HG03354 (cell line): ENCODE measurements around the gene EDC3.
A peak's percentile ranks its signal among the peaks of the same experiment; 100 is the strongest.
"Not testable (repeated sequence)": the region's sequence is repeated elsewhere in the genome, so short reads cannot be mapped to it uniquely, and the experiment has no call there.

Source experiments
- ATAC-seq: cut with Tn5 transposase; IDR thresholded peaks from one replicate; pipeline ENCODE4 v1.9.1; 2021; ENCODE audit warnings: mild to moderate bottlenecking; ENCODE audit not compliant: unreplicated experiment, poor library complexity, severe bottlenecking

The EDC3 gene

GRCh38 chr15:74695597-74696397, at the start of gene EDC3:
Gene EDC3, minus strand, starts transcription at chr15:74696024. Its CDS starts 20,900 bp downstream, at chr15:74675124.
- peak; percentile 87 for ATAC-seq

DNA sequence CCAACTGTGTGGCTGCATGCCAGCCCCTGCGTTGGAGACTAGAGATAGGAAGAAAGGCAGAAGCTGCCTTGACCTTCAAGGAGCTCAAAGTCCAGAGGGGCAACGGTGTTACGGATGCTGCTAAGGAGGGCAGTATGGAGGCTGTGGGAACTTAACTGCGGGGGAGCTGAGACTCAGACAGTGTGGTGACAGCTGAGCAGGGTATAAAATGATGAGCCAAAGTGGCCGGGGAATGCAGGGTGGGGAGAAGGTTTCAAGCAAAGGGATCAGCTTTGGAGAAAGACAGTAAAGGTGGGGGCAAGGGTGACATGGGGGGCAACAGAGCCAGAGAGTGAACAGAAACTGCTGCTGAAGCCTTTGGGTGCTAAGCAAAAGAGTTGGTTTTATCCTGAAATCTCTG, 46.6 kb upstream of the EDC3 start:
- ATAC-seq, result no peak

- ATAC-seq, result not testable (repeated sequence)
These were observed 42.4 kb upstream of the EDC3 start for GRCh38 chr15:74738239-74738638.

DNA sequence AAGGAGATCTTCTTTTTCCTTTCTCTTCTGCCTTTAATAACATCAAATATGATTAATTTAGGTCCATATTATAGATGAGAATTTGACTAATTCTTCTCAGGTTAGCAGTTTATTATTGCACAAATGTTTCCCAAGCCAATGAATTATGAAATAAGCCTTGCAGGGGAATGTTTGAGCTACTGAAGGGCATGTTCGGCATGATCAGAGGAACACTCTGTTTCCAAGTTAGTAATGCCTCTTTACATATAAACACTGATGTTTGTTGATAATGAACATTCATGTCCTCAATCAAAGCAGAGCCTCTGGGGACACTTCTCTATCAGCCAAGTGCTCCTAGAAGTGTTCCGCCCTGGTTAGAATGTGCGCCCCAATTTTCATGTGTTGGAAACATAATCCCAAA, 39.5 kb upstream of the EDC3 start:
- ATAC-seq, result no peak

DNA sequence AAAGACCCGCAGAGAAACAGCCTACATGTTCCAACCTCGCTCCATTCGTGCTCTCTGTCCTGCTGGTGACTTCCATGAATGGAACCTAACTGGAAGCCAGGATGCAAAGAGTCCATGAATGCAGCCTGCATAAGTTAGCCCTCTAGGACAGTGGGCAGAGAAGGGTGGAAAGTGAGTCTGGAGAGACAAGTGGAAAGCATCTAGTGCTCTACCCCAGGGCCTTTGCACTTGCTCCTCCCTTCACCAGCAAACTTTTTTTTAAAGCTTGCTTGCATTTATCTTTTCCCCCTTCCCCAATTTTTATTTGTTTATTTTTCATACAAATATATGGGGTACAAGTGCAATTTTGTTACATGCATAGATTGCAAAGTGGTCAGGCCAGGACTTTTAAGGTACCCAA, 37.4 kb upstream of the EDC3 start:
- no peak for ATAC-seq

- ATAC-seq, result no peak
These were observed 37.0 kb upstream of the EDC3 start for GRCh38 chr15:74732846-74733245.

GRCh38 chr15:74730619-74731316, 34.9 kb upstream of the EDC3 start:
- no peak for ATAC-seq

DNA sequence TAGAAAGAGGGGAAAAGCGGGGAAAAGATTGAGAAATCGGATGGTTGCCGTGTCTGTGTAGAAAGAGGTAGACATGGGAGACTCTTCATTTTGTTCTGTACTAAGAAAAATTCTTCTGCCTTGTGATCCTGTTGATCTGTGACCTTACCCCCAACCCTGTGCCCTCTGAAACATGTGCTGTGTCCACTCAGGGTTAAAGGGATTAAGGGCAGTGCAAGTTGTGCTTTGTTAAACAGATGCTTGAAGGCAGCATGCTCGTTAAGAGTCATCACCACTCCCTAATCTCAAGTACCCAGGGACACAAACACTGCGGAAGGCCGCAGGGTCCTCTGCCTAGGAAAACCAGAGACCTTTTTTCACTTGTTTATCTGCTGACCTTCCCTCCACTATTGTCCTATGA, 33.5 kb upstream of the EDC3 start:
- ATAC-seq, result not testable (repeated sequence)

- not testable (repeated sequence) for ATAC-seq
These were observed 32.9 kb upstream of the EDC3 start for GRCh38 chr15:74728699-74729098.

DNA sequence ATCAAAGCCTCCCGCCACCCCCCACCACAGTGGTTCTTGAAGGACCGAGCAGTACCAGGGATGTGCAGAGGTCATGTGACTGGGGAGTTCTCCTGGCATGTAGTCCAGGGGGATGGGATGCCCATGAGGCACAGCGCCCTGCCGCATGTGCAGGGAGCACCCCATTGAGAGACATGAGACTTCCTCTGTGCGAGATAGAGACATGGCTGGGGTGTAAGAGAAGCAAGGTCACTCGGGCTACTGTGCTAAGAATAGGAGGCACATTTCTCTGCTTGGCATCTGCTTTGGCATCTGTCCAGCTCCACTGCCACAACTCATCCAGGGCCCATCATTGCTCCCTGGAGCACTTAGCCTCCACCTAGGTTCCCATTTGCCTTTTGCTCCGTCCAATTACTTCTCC, 31.9 kb upstream of the EDC3 start:
- ATAC-seq, result no peak

GRCh38 chr15:74726774-74727164, 30.9 kb upstream of the EDC3 start:
- no peak for ATAC-seq

- peak; percentile 50 for ATAC-seq
These were observed 30.3 kb upstream of the EDC3 start for GRCh38 chr15:74725845-74726773.

- ATAC-seq, result no peak
These were observed 29.5 kb upstream of the EDC3 start, which contains the start of gene CYP1A1 for GRCh38 chr15:74725225-74725774. Gene CYP1A1, minus strand, starts transcription at chr15:74725528. Its CDS starts 2,431 bp downstream, at chr15:74723097.

DNA sequence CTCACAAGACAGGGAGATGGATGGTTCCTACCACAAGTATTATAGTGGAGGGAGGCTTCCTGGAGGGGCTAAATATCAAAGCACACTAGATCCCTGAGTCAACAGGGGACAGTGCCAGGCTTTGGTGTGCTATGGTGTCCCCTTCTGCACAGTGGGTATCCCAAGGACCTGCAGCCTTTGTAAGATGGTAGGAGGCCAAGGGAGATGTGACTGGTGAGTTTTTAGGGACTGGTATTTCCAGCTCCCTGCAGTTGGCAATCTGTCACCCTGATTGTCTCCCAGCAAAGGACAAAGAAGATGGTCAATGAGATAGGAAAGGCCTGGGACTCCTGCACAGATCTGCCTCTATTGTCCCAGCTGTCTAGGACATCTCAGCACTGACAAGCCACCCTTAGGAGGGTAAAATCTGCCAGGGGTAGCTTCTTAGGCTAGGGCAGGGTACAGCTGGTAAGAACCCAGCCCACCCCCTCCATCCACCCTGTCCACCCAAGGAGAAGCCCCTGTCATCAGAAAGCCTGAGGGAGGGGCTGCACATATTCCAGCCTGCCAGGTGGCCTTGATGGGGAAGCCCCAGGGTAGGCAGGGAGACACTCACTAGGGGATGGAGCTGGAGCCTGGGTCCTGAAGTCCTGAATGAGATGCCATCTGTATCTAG, 28.9 kb upstream of the EDC3 start:
- no peak for ATAC-seq

- ATAC-seq, result no peak
These were observed 28.0 kb upstream of the EDC3 start for GRCh38 chr15:74723754-74724334.

DNA sequence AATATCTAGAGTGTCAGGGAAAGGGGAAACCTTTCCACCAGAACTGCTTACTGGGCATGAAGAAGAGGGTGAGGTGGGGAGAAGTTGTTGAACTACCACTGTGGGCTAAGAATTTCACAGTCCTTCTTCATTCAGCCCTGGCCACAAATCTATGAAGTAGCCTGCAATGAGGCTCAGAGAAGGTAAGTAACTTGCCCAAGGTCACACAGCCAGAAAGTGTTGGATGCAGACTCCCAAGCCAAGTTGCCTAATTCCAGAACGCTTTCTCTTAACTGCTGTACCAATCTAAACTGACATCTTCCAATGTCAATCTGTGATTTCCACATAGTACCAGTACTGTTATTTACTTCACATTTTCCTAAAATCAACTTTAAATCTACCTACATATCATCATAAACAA, 27.4 kb upstream of the EDC3 start:
- no peak for ATAC-seq

DNA sequence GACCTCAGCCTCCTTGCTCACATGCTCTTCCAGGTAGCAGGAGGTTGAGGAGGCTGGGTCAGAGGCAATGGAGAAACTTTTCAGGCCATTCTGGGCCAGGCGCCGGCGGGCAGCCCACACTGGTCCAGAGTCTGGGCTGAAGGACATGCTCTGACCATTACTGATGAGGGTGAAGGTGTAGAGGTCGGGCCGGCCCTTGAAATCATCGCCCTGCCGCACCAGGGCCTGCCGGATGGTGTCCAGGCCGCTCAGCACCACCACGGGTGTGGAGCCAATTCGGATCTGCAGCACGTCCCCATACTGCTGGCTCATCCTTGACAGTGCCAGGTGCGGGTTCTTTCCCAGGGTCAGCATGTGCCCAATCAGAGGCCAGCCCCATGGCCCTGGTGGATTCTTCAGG, 26.8 kb upstream of the EDC3 start:
- no peak for ATAC-seq

DNA sequence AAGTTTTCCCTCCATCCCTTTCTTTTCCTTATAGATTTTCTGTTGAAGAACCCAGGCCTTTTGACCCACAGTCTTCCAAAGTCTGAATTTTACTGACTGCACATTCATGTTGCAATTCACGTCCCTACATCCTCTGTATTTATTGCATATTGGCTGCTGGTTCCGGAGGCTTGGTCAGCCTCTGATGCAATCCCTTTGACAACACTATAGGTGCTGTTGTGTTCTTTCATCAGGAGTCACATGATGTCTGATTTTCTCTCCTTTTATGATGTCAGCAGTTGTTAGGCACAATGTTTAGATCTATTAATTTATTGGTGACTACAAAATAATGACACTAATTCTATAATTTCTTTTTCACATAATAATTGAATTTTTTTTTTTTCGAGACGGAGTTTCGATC, 20.8 kb upstream of the EDC3 start:
- ATAC-seq, result no peak

DNA sequence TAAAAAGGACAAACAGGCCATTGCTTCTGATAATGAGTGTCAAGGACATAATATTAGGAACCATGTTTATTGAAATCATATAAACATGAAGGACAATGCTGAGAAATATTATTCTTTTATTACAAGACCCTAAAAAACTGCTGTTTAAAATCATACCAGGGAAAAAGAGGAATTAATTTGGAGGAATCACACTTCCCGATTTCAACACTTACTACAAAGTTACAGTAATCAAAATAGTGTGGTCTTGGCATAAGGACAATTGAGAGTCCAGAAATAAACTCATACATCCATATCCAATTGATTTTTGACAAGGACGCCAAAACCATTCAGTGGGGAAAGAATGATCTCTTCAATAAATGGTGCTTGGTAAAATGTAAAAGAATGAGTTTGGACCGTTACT, 16.5 kb upstream of the EDC3 start:
- no peak for ATAC-seq
